Right atrium auricular region (tissue), 2 donors: ENCODE data around the gene SRGAP2B. TPM values are rescaled to one million over a fixed set of nuclear protein-coding genes. Genes with fewer than 3 reads are reported as not detected.
A peak's percentile ranks its signal among the peaks of the same experiment; 100 is the strongest.
"Not testable (repeated sequence)": the region's sequence is repeated elsewhere in the genome, so short reads cannot be mapped to it uniquely, and the experiment has no call there.

Experiments
- DNase-seq: peaks from one replicate; pipeline ENCODE4 v3.0.0-alpha.2; 2019; ENCODE audit warnings: low spot score
- H3K27ac ChIP-seq, 2 donors: fragments of 200-600 bp; sonication (generic); 1 replicate in 1 of 2; 2 replicates in 1 of 2; pipeline ENCODE4 v1.5.1; 2016 to 2019
- H3K27me3 ChIP-seq, 2 donors: fragments of 200-600 bp; sonication (generic); one replicate each; pipeline versions ENCODE4 v1.5.1 to v1.6.0; 2017 to 2019
- H3K36me3 ChIP-seq: fragments of 200-600 bp; sonication (generic); one replicate; pipeline ENCODE4 v1.5.1; 2016
- H3K4me1 ChIP-seq, 2 donors: fragments of 200-600 bp; sonication (generic); one replicate each; pipeline versions ENCODE4 v1.5.1 to v1.6.0; 2017 to 2019
- H3K4me3 ChIP-seq, 2 donors: fragments of 200-600 bp; sonication (generic); 1 replicate in 1 of 2; 2 replicates in 1 of 2; pipeline ENCODE4 v1.5.1; 2017 to 2019; ENCODE audit warnings: mild to moderate bottlenecking in 1 of 2, moderate library complexity in 1 of 2
- H3K9me3 ChIP-seq, 2 donors: fragments of 200-600 bp; sonication (generic); one replicate each; pipeline ENCODE4 v1.5.1; 2019
- total RNA-seq, 2 donors: library from RNA; depleted of rRNA; stranded (reverse); fragments of >200 nt; gene quantifications; one replicate each; pipeline ENCODE4 v1.1.0, GENCODE V29; 2016

The SRGAP2B gene
- total RNA-seq, 2 donors from 2014 or later: 5.0 to 12.1 TPM

DNA sequence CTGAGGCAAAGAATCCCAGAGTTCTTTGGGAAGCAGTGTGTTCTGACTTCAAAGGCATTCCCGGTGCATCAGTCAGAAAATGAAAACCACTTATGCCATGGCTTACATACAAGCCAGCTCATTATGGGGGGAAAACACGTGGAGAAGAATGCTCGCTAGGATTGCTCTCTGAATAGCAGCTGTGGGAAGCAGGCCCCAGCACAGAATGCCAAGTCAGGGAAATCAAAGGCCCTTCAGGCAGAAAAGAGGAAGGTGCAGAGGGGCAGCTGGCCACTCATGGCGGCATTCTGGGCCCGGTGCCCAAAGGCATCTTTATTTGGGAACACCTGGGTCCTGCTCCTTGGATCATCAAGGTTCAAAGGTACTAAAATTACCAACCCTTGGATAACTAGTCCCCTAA, 184.4 kb downstream of the SRGAP2B start:
- not testable (repeated sequence) for H3K27me3 ChIP-seq, H3K9me3 ChIP-seq, H3K4me1 ChIP-seq, DNase-seq, H3K36me3 ChIP-seq, H3K4me3 ChIP-seq, H3K27ac ChIP-seq

DNA sequence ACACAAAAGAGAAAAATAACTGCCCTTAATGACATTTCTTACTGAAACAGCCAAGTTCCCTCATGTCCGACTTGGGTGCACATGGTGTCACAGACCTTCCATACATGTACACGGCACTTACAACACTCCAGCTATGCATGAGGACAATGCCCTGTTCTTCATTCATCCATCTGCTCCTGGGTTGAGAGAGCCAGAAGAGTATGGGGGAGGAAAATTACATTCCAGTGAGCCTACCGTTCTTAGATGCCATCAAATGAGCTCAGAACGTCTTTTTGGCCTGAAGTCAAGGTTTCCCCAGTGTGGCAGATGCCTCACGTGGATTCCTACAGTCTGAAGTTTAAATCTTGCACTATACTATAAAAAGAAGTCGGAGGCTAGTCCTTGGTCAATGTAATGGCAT, 194.3 kb downstream of the SRGAP2B start:
- not testable (repeated sequence) for H3K36me3 ChIP-seq, DNase-seq, H3K4me1 ChIP-seq, H3K27ac ChIP-seq, H3K27me3 ChIP-seq, H3K9me3 ChIP-seq, H3K4me3 ChIP-seq

DNA sequence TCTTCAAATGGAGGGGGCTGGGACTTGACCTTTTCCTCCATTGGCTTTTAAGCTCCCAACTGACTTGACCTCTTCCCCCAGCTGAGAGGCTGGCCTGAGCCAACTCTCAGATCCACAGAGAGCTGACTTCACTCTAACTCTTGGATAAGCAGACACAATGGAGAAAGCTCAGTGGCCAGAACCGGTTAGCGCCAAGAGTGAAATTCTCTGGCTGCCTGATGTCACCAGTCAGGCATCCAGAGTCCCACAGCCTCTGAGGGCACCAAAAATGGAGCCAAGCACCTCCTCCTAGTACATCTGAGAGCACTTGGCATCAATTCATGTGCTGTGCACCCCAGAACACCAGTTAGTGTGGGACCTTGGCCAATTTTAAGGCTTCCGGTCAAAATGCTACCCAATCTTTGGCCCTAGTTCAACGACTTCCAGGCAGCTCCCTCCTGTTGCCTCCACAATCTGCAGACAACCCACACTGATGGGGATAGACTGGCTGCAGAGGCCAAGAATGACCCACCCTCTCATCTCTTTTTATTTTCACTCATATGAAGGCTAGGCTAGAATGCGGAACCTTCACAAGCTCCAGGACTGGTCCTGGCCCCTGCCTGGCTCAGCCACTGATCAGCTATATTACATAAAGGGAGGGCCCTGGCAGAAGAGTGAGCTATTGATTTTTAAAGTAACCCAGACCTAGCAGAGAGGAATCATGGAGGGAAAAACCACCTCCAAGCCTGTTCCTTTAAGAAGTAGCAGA, 200.5 kb downstream of the SRGAP2B start:
- not testable (repeated sequence) for H3K36me3 ChIP-seq, H3K9me3 ChIP-seq, H3K27ac ChIP-seq, H3K27me3 ChIP-seq, H3K4me3 ChIP-seq, H3K4me1 ChIP-seq, DNase-seq

DNA sequence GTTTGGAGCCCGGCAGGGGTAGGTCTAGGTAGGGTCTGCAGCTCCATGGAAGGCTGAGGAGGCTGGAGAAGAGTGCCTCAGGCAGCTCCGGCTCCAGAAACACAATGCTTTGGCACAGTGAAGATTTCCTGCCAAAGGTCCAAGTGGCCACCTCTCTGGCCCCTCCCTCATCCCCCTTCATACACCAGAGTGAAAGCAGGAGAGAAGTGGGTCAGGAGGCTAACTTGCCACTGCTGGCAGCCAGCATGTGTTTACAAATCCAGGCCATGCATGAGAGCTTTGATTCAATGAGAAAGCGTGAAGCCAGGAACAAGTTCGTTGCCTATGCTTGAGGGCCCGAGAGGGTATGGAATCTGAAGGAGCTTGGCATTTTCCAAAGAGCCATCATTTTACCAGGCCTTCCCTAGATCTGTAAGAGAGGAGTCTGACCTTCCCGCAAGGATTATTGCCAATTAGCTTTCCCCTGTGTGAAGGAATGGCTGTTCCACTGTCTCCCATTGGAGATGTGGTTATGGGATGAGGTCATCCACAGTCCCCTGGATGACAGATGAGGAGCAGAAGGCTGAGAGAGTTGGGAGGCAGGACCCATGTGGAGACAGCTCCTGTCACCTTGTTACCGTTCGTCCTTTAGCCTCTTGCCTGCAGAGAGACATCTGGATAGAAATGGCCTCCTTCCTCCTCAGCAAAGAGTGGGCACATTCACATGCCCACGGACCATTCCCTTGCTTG, 201.3 kb downstream of the SRGAP2B start:
- DNase-seq, H3K4me3 ChIP-seq, H3K36me3 ChIP-seq, H3K27ac ChIP-seq, H3K9me3 ChIP-seq, H3K4me1 ChIP-seq, H3K27me3 ChIP-seq: not testable (repeated sequence)

DNA sequence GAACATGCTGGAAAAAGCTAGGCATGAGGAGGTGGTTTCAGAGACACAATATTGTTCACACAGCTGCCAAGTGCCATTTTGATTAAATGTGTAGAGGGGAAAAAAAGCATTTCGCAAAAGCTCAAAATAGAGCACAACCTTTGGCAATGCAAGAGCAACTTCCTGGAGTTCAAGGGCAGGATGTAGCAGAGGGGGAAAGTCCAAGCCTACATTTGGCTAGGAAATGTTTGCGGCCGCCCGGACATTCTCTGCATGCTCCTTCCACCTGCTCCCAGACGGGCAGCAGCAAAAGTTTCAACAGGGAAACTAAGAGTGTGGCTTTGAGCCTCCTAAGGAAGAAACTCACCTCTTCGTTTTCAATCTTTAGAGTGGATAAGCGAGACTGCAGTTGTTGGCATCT, 202.1 kb downstream of the SRGAP2B start:
- not testable (repeated sequence) for DNase-seq, H3K27ac ChIP-seq, H3K27me3 ChIP-seq, H3K4me3 ChIP-seq, H3K36me3 ChIP-seq, H3K4me1 ChIP-seq, H3K9me3 ChIP-seq

DNA sequence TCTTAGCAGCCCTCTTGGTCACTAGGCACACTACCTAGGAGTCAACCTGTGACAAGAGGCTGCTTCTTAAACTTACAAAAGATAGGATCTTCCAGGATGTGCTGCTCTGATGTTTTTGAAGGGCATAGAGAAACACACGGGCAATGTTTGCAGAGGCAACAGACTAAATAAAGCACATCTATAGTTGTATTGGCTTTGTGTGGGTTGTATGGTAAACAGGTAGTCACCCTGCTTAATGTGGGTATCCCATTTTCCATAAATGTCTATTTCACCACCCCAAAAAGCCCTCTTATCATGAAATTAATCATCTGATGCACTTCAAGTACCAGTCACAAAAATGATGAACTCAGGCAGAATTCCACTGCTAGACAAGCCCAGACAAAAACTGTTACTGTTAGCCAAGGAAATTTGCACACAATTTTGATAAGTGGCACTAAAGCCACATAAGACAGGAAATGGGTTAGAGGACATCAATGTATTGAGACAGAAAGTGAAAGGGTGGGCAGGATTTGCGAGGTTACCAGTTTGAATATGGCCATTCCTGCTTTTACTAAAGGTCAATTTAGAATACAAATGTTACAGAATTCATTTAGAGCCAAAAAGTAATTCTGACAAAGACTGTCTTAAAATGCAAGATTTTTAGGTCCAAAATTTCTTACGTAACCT, 205.5 kb downstream of the SRGAP2B start:
- DNase-seq: not testable (repeated sequence)

DNA sequence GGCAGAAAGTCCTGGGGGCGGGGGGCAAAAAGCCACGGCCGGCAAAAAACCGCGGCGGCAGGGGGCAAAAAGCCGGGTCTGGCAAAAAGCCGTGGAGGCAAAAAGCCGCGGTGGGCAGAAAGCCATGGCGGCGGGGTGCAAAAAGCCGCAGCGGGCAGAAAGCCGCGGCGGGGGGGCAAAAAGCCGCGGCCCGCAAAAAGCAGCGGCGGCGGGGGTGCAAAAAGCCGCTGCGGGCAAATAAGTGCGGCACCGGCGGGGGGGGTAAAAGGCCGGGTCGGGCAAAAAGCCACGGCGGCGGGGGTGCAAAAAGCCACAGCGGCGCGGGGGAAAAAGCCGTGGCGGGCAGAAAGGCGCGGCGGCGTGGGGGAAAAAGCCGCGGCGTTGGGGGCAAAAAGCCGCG, 212.1 kb downstream of the SRGAP2B start:
- not testable (repeated sequence) for H3K27me3 ChIP-seq, H3K27ac ChIP-seq, H3K4me1 ChIP-seq, DNase-seq, H3K36me3 ChIP-seq, H3K9me3 ChIP-seq
- peak overlapping the region; percentile 31 to 49 for H3K4me3 ChIP-seq

More for the DNA sequence above, 205.5 kb downstream of the SRGAP2B start:
- H3K36me3 ChIP-seq, H3K27me3 ChIP-seq, H3K4me1 ChIP-seq, H3K9me3 ChIP-seq, H3K4me3 ChIP-seq, H3K27ac ChIP-seq: not testable (repeated sequence)

DNA sequence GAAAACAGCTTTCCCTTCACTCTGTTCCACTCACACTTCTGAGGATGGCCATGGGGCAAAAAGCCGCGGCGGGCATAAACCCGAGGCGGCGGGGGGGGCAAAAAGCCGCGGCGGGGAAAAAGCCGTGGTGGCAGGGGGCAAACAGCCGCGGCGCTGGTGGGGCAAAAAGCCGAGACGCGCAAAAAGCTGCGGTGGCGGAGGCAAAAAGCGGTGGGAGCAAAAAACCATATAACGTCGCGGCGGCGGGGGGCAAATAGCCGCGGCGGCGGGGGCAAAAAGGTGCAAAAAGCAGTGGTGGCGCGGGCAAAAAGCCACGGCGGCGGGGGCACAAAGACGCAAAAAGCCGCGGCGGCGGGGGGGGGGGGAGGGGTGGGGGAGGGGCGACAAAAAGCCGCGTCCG, 212.8 kb downstream of the SRGAP2B start:
- H3K4me1 ChIP-seq, H3K36me3 ChIP-seq, H3K27me3 ChIP-seq, H3K27ac ChIP-seq, DNase-seq, H3K9me3 ChIP-seq: not testable (repeated sequence)
- H3K4me3 ChIP-seq: peak overlapping the region in 1 of 2 donors; percentile 32

DNA sequence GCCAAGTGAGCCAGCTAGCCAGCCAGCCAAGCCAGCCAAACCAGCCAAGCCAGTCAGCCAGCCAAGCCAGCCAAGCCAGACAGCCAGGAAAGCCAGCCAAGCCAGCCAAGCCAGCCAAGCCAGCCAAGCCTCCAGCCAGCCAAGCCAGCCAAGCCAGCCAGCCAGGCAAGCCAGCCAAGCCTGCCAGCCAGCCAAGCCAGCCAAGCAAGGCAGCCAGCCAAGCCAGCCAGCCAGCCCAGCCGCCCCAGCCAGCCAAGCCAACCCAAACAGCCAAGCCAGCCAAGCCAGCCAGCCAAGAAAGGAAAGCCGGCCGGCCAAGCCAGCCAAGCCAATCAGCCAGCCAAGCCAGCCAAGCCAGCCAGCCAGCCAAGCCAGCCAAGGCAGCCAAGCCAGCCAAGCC, 236.5 kb downstream of the SRGAP2B start:
- not testable (repeated sequence) for H3K4me1 ChIP-seq, H3K4me3 ChIP-seq, H3K27ac ChIP-seq, H3K27me3 ChIP-seq, H3K9me3 ChIP-seq, H3K36me3 ChIP-seq, DNase-seq

Other genes starting within 250 kb of the SRGAP2B start
- not detected for gene FAM72D, start 646 bp upstream of the SRGAP2B start, total RNA-seq
- gene PPIAL4D, start 146.8 kb upstream of the SRGAP2B start, total RNA-seq: not detected